SW480 (cell line): ENCODE measurements around the gene FBXW8.

ENCODE experiments used
- DNase-seq: peaks from one replicate; pipeline ENCODE4 v3.0.0-alpha.2; 2016; ENCODE audit warnings: low spot score

The FBXW8 gene

GRCh38 chr12:117024961-117025480 is 114.3 kb downstream of the FBXW8 start:
- no peak for DNase-seq

GRCh38 chr12:117025481-117026151 is 114.9 kb downstream of the FBXW8 start:
- peak; percentile 46 for DNase-seq

DNA sequence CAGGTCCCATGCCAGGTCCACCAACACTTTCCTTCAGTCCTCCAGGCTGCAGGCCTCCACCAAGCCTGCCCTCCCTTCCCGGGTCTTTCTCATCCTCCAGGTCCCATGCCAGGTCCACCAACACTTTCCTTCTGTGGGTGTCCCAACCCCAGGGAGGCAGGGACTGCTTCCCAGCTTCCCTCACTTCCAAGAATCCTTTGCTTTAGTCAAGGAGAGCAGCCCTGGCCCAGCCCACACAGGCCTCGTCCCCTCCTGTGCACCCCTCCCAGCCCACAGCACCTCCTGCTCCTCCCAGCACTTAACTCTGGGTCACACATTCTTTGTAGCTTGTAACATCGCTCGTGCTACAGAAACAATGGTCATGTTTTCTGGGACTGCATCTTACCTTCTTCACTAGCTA is 115.6 kb downstream of the FBXW8 start:
- DNase-seq, result no peak

- no peak for DNase-seq
Measured at GRCh38 chr12:117026921-117027250, 116.1 kb downstream of the FBXW8 start.

GRCh38 chr12:117027251-117028086 is 116.7 kb downstream of the FBXW8 start:
- no peak for DNase-seq

DNA sequence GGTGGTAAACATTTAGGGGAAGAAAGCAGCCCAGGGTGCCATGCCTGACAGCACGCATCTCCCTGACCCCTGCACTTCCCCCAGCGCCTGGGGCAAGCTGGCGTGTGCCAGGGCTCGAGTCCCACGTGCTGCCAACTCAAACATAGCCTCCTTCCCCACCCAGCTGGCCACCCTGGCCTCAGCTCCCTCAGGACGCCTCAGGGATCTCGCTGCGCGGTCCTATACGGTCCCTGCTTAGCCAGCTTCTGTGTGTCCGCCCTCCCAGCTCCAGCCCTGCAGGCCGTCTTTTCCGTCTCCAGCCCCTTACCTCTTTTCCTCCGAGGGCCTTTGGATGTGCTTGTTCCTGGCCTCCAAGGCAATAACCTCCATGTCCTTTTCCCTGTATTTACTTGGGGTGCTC is 117.5 kb downstream of the FBXW8 start:
- DNase-seq, result no peak

GRCh38 chr12:117030187-117030900 is 119.6 kb downstream of the FBXW8 start:
- DNase-seq, result no peak

- DNase-seq, result no peak
Measured at GRCh38 chr12:117031843-117032592, 121.3 kb downstream of the FBXW8 start.

GRCh38 chr12:117032593-117033381 is 122.0 kb downstream of the FBXW8 start:
- DNase-seq, result no peak

- DNase-seq, result no peak
Measured at GRCh38 chr12:117033382-117034221, 122.9 kb downstream of the FBXW8 start.

GRCh38 chr12:117034249-117034648 is 123.5 kb downstream of the FBXW8 start:
- DNase-seq, result no peak

- DNase-seq, result no peak
Measured at GRCh38 chr12:117034701-117035151, 124.0 kb downstream of the FBXW8 start.

- DNase-seq, result no peak
Measured at GRCh38 chr12:117035287-117035686, 124.5 kb downstream of the FBXW8 start.

DNA sequence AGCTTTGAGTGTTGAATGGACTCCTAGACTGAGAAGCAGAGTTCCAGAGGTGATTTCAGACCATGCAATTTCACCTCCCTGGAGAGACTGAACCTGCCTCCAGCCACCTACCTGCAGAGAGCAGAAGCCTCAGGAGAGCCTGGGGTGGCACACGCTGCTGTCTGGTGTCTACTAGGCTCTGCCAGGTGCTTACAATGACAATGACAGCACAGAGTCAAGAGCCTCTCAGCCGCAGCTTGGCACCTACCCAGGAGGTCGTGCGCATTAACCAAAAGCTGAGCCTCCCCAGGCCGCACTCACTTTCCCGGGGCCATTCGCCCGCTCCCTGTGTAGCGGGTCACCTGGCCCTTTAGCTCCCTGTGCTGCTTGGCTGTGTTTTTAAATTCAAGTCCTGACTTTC is 125.3 kb downstream of the FBXW8 start:
- no peak for DNase-seq

- DNase-seq, result no peak
Measured at GRCh38 chr12:117036547-117036946, 125.8 kb downstream of the FBXW8 start.

GRCh38 chr12:117037289-117038022 is 126.7 kb downstream of the FBXW8 start:
- no peak for DNase-seq

GRCh38 chr12:117038023-117038680 is 127.4 kb downstream of the FBXW8 start:
- DNase-seq, result no peak

- no peak for DNase-seq
Measured at GRCh38 chr12:117038919-117039318, 128.2 kb downstream of the FBXW8 start.

DNA sequence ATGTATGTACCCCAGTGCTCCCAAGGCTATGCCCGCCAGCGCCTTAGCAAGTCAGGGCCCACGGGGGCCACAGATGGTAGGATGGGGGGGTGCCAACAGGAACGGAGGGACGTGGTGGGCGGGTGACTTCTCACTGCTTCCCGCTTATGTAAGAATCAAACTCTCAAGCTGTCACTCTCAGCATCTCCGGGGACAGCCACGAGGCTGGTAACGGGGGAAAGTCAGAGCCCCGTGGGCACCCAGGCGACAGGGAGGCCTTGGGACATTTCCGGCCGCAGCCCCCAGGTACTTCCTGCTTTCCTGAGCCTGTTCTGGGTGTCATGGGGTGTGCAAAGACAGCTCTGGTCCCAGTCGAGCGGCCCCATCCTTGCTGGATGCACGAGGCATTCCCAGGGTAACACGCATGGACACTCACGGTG is 129.2 kb downstream of the FBXW8 start:
- DNase-seq, result no peak
